ENCODE results near the gene HOXC4.
"Not testable (repeated sequence)": the region's sequence is repeated elsewhere in the genome, so short reads cannot be mapped to it uniquely, and the experiment has no call there.

The HOXC4 gene

DNA sequence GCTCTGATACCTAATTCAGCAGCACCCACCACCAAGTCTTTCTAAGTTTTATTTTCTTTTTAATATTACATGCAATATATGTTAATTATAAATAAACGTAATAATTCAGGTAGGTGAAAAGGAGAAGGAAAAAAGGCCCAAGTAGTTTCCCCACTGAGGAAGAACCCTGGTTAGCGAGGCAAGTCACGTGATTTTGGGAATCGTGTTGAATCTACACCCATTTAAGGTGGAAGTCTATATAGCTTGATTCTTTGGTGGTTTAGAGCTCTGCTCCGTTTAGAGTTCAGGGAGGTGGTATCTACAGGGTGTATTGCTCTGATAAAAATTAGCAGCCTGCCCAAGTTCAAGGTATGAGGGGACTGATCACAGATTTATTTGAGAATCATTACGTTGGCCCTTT, 47.0 kb downstream of the HOXC4 start:
- not testable (repeated sequence) for DNase-seq

DNA sequence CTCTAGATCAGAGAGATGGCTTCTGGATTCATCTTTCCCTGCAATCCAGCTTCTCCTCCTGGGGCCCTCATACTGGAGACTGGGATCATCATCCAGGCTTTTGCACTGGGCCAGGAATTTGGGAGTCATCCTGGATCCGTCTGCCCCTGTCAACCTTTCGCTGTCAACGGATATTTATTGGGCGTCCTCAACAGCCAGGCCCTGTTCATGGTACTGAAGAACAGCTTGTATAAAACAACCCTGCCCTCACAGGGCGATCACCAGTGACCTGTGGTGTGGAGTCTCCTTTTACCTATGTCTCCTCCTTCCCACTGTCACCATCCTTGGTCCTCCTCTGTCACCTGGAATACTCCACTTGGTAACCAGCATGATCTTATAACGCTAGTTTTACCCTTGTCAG, 48.6 kb downstream of the HOXC4 start:
- DNase-seq, result not testable (repeated sequence)

DNA sequence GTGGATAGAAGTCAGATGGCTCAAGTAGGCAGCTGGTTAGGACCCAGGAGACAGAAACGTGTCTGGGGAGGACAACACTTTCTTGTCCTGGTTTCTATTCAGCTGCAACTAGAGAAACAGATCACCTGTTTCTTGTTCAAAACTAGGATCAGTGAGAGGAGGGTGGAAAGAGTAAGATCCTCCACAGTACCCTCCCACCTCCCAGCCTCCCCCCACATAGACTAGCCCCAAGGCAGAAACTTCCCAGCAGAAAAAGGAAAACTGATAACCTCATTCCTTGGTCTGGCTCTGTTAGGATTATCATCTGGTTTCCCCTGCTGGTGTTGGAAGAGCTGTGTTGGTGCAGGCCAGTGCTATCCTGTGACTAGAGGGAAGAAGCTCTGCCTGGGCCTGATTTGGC, 50.2 kb downstream of the HOXC4 start:
- not testable (repeated sequence) for DNase-seq

Measured in NCI-H1694 (cell line).